IMR-90 (cell line): Measurements from ENCODE around the gene GDF10. TPM values are rescaled to one million over a fixed set of nuclear protein-coding genes. Genes with fewer than 3 reads are reported as not detected.

Experiments used
- ATAC-seq: fragments of 200-7000 bp; cut with Tn5 transposase; 2 replicates; pipeline ENCODE4 v1.9.1; 2020; ENCODE audit warnings: low read depth, mild to moderate bottlenecking, moderate library complexity
- BruUV-seq: library from RNA; stranded (reverse); fragments of 400-500 nt; replicated peaks from 2 replicates; lab custom pipeline; 2021; lab: Mats Ljungman, UMichigan
- CTCF ChIA-PET: fragments of 300-600 bp; formaldehyde crosslinking; extraction: SDS; loops from one replicate; lab custom pipeline; 2021; ENCODE audit warnings: antibody characterized with exemption; lab: Yijun Ruan, JAX
- POLR2A ChIA-PET: fragments of 300-600 bp; sonication (Branson Sonifier 250); formaldehyde crosslinking; loops from one replicate; lab custom pipeline; 2022; ENCODE audit warnings: antibody characterized with exemption; ENCODE audit not compliant: unreplicated experiment; lab: Charles Lee
- DNase-seq: peaks from one replicate; pipeline ENCODE4 v3.0.0; 2013
- H2AFZ ChIP-seq: replicated peaks from 2 replicates; pipeline ENCODE3; 2013; ENCODE audit warnings: low read length, mild to moderate bottlenecking; ENCODE audit not compliant: poor library complexity
- H2AK5ac ChIP-seq: 2 replicates; pipeline ENCODE4 v1.6.1; 2013; ENCODE audit warnings: low read depth, low read length, inconsistent platforms
- H2AK9ac ChIP-seq: replicated peaks from 2 replicates; pipeline ENCODE3; 2013; ENCODE audit warnings: mild to moderate bottlenecking, low read depth, low read length, moderate library complexity; ENCODE audit not compliant: poor library complexity
- H2BK120ac ChIP-seq: 2 replicates; pipeline ENCODE4 v1.6.1; 2013; ENCODE audit warnings: low read depth, low read length, inconsistent platforms
- H2BK15ac ChIP-seq: 3 replicates; pipeline ENCODE4 v1.6.1; 2013; ENCODE audit warnings: low read depth, low read length, inconsistent platforms
- H2BK20ac ChIP-seq: 2 replicates; pipeline ENCODE4 v1.6.1; 2013; ENCODE audit warnings: low read depth, mild to moderate bottlenecking, inconsistent platforms, low read length, moderate library complexity
- H2BK5ac ChIP-seq: 2 replicates; pipeline ENCODE4 v1.6.1; 2013; ENCODE audit warnings: mild to moderate bottlenecking, low read depth, low read length, inconsistent platforms; ENCODE audit not compliant: poor library complexity, severe bottlenecking
- H3K14ac ChIP-seq: replicated peaks from 2 replicates; pipeline ENCODE4 v1.6.1; 2013; ENCODE audit warnings: low read depth, low read length, inconsistent platforms
- H3K18ac ChIP-seq: 2 replicates; pipeline ENCODE4 v1.6.1; 2013; ENCODE audit warnings: low read depth, low read length, control low read depth
- H3K23ac ChIP-seq: 2 replicates; pipeline ENCODE4 v1.6.1; 2013; ENCODE audit warnings: low read depth, low read length, inconsistent platforms
- H3K27ac ChIP-seq: 2 replicates; pipeline ENCODE4 v1.5.1; 2013; ENCODE audit warnings: mild to moderate bottlenecking, control low read depth, low read length; ENCODE audit not compliant: insufficient read depth
- H3K27me3 ChIP-seq: 2 replicates; pipeline ENCODE4 v1.6.1; 2013; ENCODE audit warnings: low read length; ENCODE audit not compliant: control insufficient read depth, insufficient read depth
- H3K36me3 ChIP-seq: 2 replicates; pipeline ENCODE4 v1.6.1; 2013; ENCODE audit warnings: low read length, mixed read lengths; ENCODE audit not compliant: control insufficient read depth, insufficient read depth
- H3K4ac ChIP-seq: 2 replicates; pipeline ENCODE4 v1.6.1; 2013; ENCODE audit warnings: low read depth, low read length, inconsistent platforms
- H3K4me1 ChIP-seq: 2 replicates; pipeline ENCODE4 v1.6.1; 2013; ENCODE audit warnings: low read length, mixed read lengths; ENCODE audit not compliant: control insufficient read depth, insufficient read depth
- H3K4me2 ChIP-seq: 2 replicates; pipeline ENCODE4 v1.6.1; 2013; ENCODE audit warnings: low read depth, mild to moderate bottlenecking, control low read depth, low read length, moderate library complexity
- H3K4me3 ChIP-seq: 2 replicates; pipeline ENCODE4 v1.5.1; 2013; ENCODE audit warnings: low read depth, mild to moderate bottlenecking, control low read depth, low read length, moderate library complexity; ENCODE audit not compliant: insufficient read depth
- H3K56ac ChIP-seq: 2 replicates; pipeline ENCODE4 v1.6.1; 2013; ENCODE audit warnings: low read length, inconsistent platforms; ENCODE audit not compliant: insufficient read depth; ENCODE audit errors: extremely low read depth
- H3K79me1 ChIP-seq, 2 experiments: 2 replicates each; pipeline ENCODE4 v1.6.1; 2013; ENCODE audit warnings: low read length in 2 of 2, inconsistent platforms in 1 of 2, low read depth in 1 of 2
- H3K9ac ChIP-seq: 2 replicates; pipeline ENCODE4 v1.6.1; 2013; ENCODE audit warnings: low read depth, low read length, control low read depth
- H3K9me1 ChIP-seq: 2 replicates; pipeline ENCODE4 v1.6.1; 2013; ENCODE audit warnings: low read length, inconsistent platforms; ENCODE audit not compliant: insufficient read depth
- H3K9me3 ChIP-seq: 2 replicates; pipeline ENCODE4 v1.6.1; 2013; ENCODE audit warnings: low read length; ENCODE audit not compliant: control insufficient read depth, insufficient read depth
- H4K20me1 ChIP-seq: 2 replicates; pipeline ENCODE4 v1.6.1; 2013; ENCODE audit warnings: low read length, inconsistent platforms; ENCODE audit not compliant: insufficient read depth
- H4K5ac ChIP-seq: 2 replicates; pipeline ENCODE4 v1.6.1; 2013; ENCODE audit warnings: mild to moderate bottlenecking, low read depth, low read length, control low read depth
- H4K8ac ChIP-seq, 2 experiments: 2 replicates each; pipeline ENCODE4 v1.6.1; 2013; ENCODE audit warnings: low read depth in 2 of 2, low read length in 2 of 2, control low read depth in 1 of 2, inconsistent platforms in 1 of 2
- H4K91ac ChIP-seq: 2 replicates; pipeline ENCODE4 v1.6.1; 2013; ENCODE audit warnings: low read depth, low read length, inconsistent platforms; ENCODE audit not compliant: insufficient read depth
- BHLHE40 ChIP-seq: fragments of 150-350 bp; IDR thresholded peaks from 2 replicates; pipeline ENCODE4 v1.6.1; 2016; ENCODE audit warnings: mild to moderate bottlenecking, low read depth, low read length
- CEBPB ChIP-seq: IDR thresholded peaks from 2 replicates; pipeline ENCODE4 v1.6.1; 2012; ENCODE audit warnings: low read depth, low read length, improper control_type of control experiment
- CHD1 ChIP-seq: IDR thresholded peaks from 2 replicates; pipeline ENCODE4 v1.6.1; 2012; ENCODE audit warnings: low read depth, low read length, improper control_type of control experiment
- CTCF ChIP-seq: conservative IDR thresholded peaks from 2 replicates; pipeline ENCODE4 v1.5.1; 2012; ENCODE audit warnings: mild to moderate bottlenecking, low read depth, low read length, improper control_type of control experiment
- ELK1 ChIP-seq: fragments of 150-350 bp; IDR thresholded peaks from 2 replicates; pipeline ENCODE4 v1.6.1; 2016; ENCODE audit warnings: low read depth, mild to moderate bottlenecking, low read length, moderate library complexity, borderline replicate concordance
- FOS ChIP-seq: fragments of 150-350 bp; IDR thresholded peaks from 2 replicates; pipeline ENCODE4 v1.6.1; 2016; ENCODE audit warnings: low read depth, low read length
- MAFK ChIP-seq: IDR thresholded peaks from 2 replicates; pipeline ENCODE4 v1.6.1; 2012; ENCODE audit warnings: low read depth, low read length, improper control_type of control experiment
- MAZ ChIP-seq: IDR thresholded peaks from 2 replicates; pipeline ENCODE4 v1.6.1; 2012; ENCODE audit warnings: low read depth, mild to moderate bottlenecking, low read length, improper control_type of control experiment, moderate library complexity, borderline replicate concordance
- MXI1 ChIP-seq: IDR thresholded peaks from 2 replicates; pipeline ENCODE4 v1.6.1; 2012; ENCODE audit warnings: low read depth, mild to moderate bottlenecking, low read length, moderate library complexity, borderline replicate concordance
- NFE2L2 ChIP-seq: fragments of 150-350 bp; IDR thresholded peaks from 2 replicates; pipeline ENCODE4 v1.6.1; 2016; ENCODE audit warnings: low read depth, mild to moderate bottlenecking, low read length
- POLR2A ChIP-seq: IDR thresholded peaks from 2 replicates; pipeline ENCODE4 v1.6.1; 2012; ENCODE audit warnings: mild to moderate bottlenecking, low read depth, low read length
- RAD21 ChIP-seq: IDR thresholded peaks from 2 replicates; pipeline ENCODE4 v1.6.1; 2012; ENCODE audit warnings: low read length, improper control_type of control experiment
- RCOR1 ChIP-seq: IDR thresholded peaks from 2 replicates; pipeline ENCODE4 v1.6.1; 2012; ENCODE audit warnings: mild to moderate bottlenecking, low read length, improper control_type of control experiment; ENCODE audit not compliant: insufficient replicate concordance
- RFX5 ChIP-seq: IDR thresholded peaks from 2 replicates; pipeline ENCODE4 v1.8.0; 2012; ENCODE audit warnings: low read depth, mild to moderate bottlenecking, low read length, moderate library complexity
- SMC3 ChIP-seq: fragments of 150-350 bp; IDR thresholded peaks from 2 replicates; pipeline ENCODE4 v1.6.1; 2016; ENCODE audit warnings: low read depth, mild to moderate bottlenecking, antibody characterized with exemption, low read length, moderate library complexity
- USF2 ChIP-seq: fragments of 150-350 bp; IDR thresholded peaks from 2 replicates; pipeline ENCODE4 v1.6.1; 2017; ENCODE audit warnings: mild to moderate bottlenecking, antibody characterized with exemption, low read length, low read depth
- WGBS, 2 experiments: methylation state at CpG; one replicate each; pipeline versions ENCODE4 v1.1.5 to v1.1.7; 2013; ENCODE audit warnings: missing lambda C conversion rate in 2 of 2; ENCODE audit not compliant: insufficient read length in 1 of 2; ENCODE audit errors: extremely low coverage in 2 of 2; 5-methylcytosine and 5-hydroxymethylcytosine counted together
- dilution Hi-C: fragments of 300-500 bp; cut with HindIII; formaldehyde crosslinking; loops from one replicate; pipeline ENCODE4 v1.14.3; 2018; ENCODE audit warnings: low sequenced_read_pairs; ENCODE audit not compliant: unreplicated experiment
- in situ Hi-C: fragments of 300-500 bp; cut with MboI; formaldehyde crosslinking; loops from 3 replicates; pipeline ENCODE4 v1.14.3; 2019; ENCODE audit warnings: low sequenced_read_pairs, inconsistent platforms, mixed read lengths
- intact Hi-C: fragments of 100-400 bp; cut with micrococcal nuclease; formaldehyde crosslinking; loops from 2 replicates; pipeline ENCODE4 v1.10.0; 2022
- polyA plus RNA-seq, 3 experiments: library from polyadenylated mRNA; depleted of rRNA; stranded (reverse); fragments of >200 nt; gene quantifications; 2 replicates each; pipeline ENCODE4 v1.2.3, GENCODE V29; 2012; ENCODE audit warnings: low replicate concordance in 1 of 3
- total RNA-seq: library from RNA; depleted of rRNA; stranded (reverse); fragments of >200 nt; gene quantifications from 2 replicates; pipeline ENCODE4 v1.2.3, GENCODE V29; 2012

Gene GDF10
- total and polyA plus RNA-seq, 2 of the 4 experiments (the other 2 are of a cell fraction) = 0.34 TPM; not detected in 1

GRCh38 chr10:47333532-47333931 is 33.5 kb downstream of the GDF10 start:
- no peak overlapping the region for H2AK9ac ChIP-seq
- in situ Hi-C loops = no loop called here
- H3K4ac ChIP-seq = no peak overlapping the region
- DNase-seq = no peak
- no peak overlapping the region for H4K8ac ChIP-seq
- no peak overlapping the region for H3K23ac ChIP-seq
- no peaks in the 10 kb centered on the region for H3K79me1 ChIP-seq
- H3K9me3 ChIP-seq = no peaks in the 10 kb centered on the region
- no peaks in the 10 kb centered on the region for H3K36me3 ChIP-seq
- no peak overlapping the region for H4K5ac ChIP-seq
- H3K4me2 ChIP-seq = no peak overlapping the region
- H3K9me1 ChIP-seq = no peaks in the 10 kb centered on the region
- no peak overlapping the region for H3K14ac ChIP-seq
- peak overlapping the region; percentile 11; the same call in 1 of the 2 replicates for H3K18ac ChIP-seq
- H2BK120ac ChIP-seq = no peak overlapping the region
- H3K9ac ChIP-seq = no peak overlapping the region
- peaks cover 1% of the 10 kb centered on the region; the same call in 1 of the 2 replicates for H3K4me1 ChIP-seq
- no peak overlapping the region for H3K4me3 ChIP-seq
- peaks cover 8% of the 10 kb centered on the region for H3K27me3 ChIP-seq
- ChIA-PET POLR2A (no interaction called here), CTCF (no interaction called here)
- H2BK15ac ChIP-seq = no peak overlapping the region
- intact Hi-C loops = no loop called here
- no peak overlapping the region for H3K27ac ChIP-seq
- dilution Hi-C loops = no loop called here
- no peak for ATAC-seq
- BruUV-seq = no TSS peak
- 100% methylated on average over 1 of the region's 6 CpGs; no CpG with 5 or more reads in 1 of the 2 experiments for WGBS, 2 experiments
- no peak overlapping the region for H2AK5ac ChIP-seq
- TF ChIP-seq RAD21 = no peak
- no peak for TF ChIP-seq NFE2L2
- TF ChIP-seq CHD1 = no peak
- no peak for TF ChIP-seq MXI1
- TF ChIP-seq POLR2A = no peak
- TF ChIP-seq CTCF = no peak
- no peak for TF ChIP-seq FOS
- TF ChIP-seq CEBPB = no peak
- no peak for TF ChIP-seq USF2
- TF ChIP-seq MAZ = no peak
- no peak for TF ChIP-seq MAFK
- TF ChIP-seq ELK1 = no peak
- no peak for TF ChIP-seq BHLHE40
- no peak for TF ChIP-seq RCOR1
- no peak for TF ChIP-seq SMC3
- TF ChIP-seq RFX5 = no peak
- H4K91ac ChIP-seq = no peak overlapping the region
- H2BK5ac ChIP-seq = no peak overlapping the region
- H3K56ac ChIP-seq = no peak overlapping the region
- H2BK20ac ChIP-seq = no peak overlapping the region
- H2AFZ ChIP-seq = no peak overlapping the region
- H4K20me1 ChIP-seq = no peaks in the 10 kb centered on the region
